ENCODE data around the gene NADK2.

The NADK2 gene

GRCh38 chr5:36250427-36250826 lies 8.7 kb upstream of the NADK2 start:
- no peak overlapping the region for H3K4me3 ChIP-seq (ENCODE audit: insufficient read depth, low read depth, low read length)
- no peaks in the 10 kb centered on the region for H3K4me1 ChIP-seq (ENCODE audit: control insufficient read depth, insufficient read depth, low read length)
- 100% methylated on average over 1 to 4 of the region's 4 CpGs for WGBS, 2 experiments
- no peaks in the 10 kb centered on the region for H3K36me3 ChIP-seq (ENCODE audit: control insufficient read depth, insufficient read depth, low read length)
- no peaks in the 10 kb centered on the region for H3K9me3 ChIP-seq (ENCODE audit: control insufficient read depth, low read length)
- no peaks in the 10 kb centered on the region for H3K27me3 ChIP-seq (ENCODE audit: control insufficient read depth, insufficient read depth, low read length, poor library complexity, severe bottlenecking)
- no peak overlapping the region for H3K27ac ChIP-seq (ENCODE audit: insufficient read depth, low read depth, low read length, poor library complexity, severe bottlenecking)

GRCh38 chr5:36246036-36246800 lies 4.5 kb upstream of the NADK2 start:
- Histone ChIP-seq H3K27ac (ENCODE audit: insufficient read depth, low read depth, low read length, poor library complexity, severe bottlenecking) (no peak overlapping the region), H3K36me3 (ENCODE audit: control insufficient read depth, insufficient read depth, low read length) (no peaks in the 10 kb centered on the region), H3K4me1 (ENCODE audit: control insufficient read depth, insufficient read depth, low read length) (no peaks in the 10 kb centered on the region), H3K4me3 (ENCODE audit: insufficient read depth, low read depth, low read length) (no peak overlapping the region), H3K9me3 (ENCODE audit: control insufficient read depth, low read length) (no peaks in the 10 kb centered on the region), H3K27me3 (ENCODE audit: control insufficient read depth, insufficient read depth, low read length, poor library complexity, severe bottlenecking) (no peaks in the 10 kb centered on the region)
- 92 to 94% methylated on average over 10 of the region's 10 CpGs for WGBS, 2 experiments

DNA sequence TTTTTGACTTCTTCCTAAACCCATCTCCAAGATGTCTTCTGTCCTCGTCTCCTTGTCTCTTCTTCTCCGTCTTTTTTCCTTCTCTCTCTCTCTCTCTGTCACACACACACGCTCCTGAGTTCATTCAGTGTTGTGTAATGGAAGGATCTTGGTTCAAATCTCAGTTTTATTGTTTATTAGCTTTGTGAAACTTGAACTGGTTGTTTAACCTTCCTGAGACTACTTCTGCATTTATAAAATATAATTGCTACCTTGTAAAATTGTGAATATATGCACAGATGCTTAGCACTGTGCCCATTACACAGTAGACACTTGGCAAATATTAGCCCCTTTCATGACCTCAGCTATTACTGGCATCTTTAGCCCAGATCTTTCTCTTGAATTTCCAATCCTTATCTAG lies 2.4 kb upstream of the NADK2 start:
- Histone ChIP-seq H3K36me3 (ENCODE audit: control insufficient read depth, insufficient read depth, low read length) (no peaks in the 10 kb centered on the region), H3K9me3 (ENCODE audit: control insufficient read depth, low read length) (no peaks in the 10 kb centered on the region), H3K27ac (ENCODE audit: insufficient read depth, low read depth, low read length, poor library complexity, severe bottlenecking) (no peak overlapping the region), H3K27me3 (ENCODE audit: control insufficient read depth, insufficient read depth, low read length, poor library complexity, severe bottlenecking) (no peaks in the 10 kb centered on the region), H3K4me1 (ENCODE audit: control insufficient read depth, insufficient read depth, low read length) (peaks cover 6% of the 10 kb centered on the region), H3K4me3 (ENCODE audit: insufficient read depth, low read depth, low read length) (no peak overlapping the region)
- 58 to 87% methylated on average over 1 to 2 of the region's 3 CpGs for WGBS, 2 experiments

DNA sequence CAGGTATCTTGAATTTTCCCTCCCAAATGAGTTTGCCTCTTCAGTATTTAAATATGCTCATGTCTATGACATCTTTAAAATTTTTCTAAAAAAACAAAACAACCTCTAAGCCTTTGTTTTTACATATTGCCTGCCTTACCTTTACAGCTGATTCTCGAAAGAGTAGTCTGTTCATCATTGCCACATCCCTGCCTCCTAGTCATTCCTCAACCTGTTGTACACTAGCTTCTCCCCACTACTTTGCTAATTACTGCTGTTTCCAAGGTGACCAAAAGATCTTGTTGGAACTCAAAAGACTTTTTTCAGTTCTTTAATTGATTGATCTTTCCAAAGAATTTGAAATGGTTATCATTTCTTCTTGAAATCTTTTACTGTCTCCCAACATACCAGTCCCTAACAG lies 1.9 kb upstream of the NADK2 start:
- no peaks in the 10 kb centered on the region for H3K36me3 ChIP-seq (ENCODE audit: control insufficient read depth, insufficient read depth, low read length)
- H3K27ac ChIP-seq (ENCODE audit: insufficient read depth, low read depth, low read length, poor library complexity, severe bottlenecking), result no peak overlapping the region
- peaks cover 6% of the 10 kb centered on the region for H3K4me1 ChIP-seq (ENCODE audit: control insufficient read depth, insufficient read depth, low read length)
- H3K27me3 ChIP-seq (ENCODE audit: control insufficient read depth, insufficient read depth, low read length, poor library complexity, severe bottlenecking), result no peaks in the 10 kb centered on the region
- H3K9me3 ChIP-seq (ENCODE audit: control insufficient read depth, low read length), result no peaks in the 10 kb centered on the region
- no peak overlapping the region for H3K4me3 ChIP-seq (ENCODE audit: insufficient read depth, low read depth, low read length)
- 88 to 95% methylated on average over 1 of the region's 1 CpG for WGBS, 2 experiments

GRCh38 chr5:36242534-36243485 lies 1.1 kb upstream of the NADK2 start:
- 80 to 83% methylated on average over 24 of the region's 24 CpGs for WGBS, 2 experiments
- H3K4me3 ChIP-seq (ENCODE audit: insufficient read depth, low read depth, low read length), result peak overlapping the region; percentile 13
- no peaks in the 10 kb centered on the region for H3K36me3 ChIP-seq (ENCODE audit: control insufficient read depth, insufficient read depth, low read length)
- no peaks in the 10 kb centered on the region for H3K9me3 ChIP-seq (ENCODE audit: control insufficient read depth, low read length)
- no peaks in the 10 kb centered on the region for H3K27me3 ChIP-seq (ENCODE audit: control insufficient read depth, insufficient read depth, low read length, poor library complexity, severe bottlenecking)
- peaks cover 6% of the 10 kb centered on the region for H3K4me1 ChIP-seq (ENCODE audit: control insufficient read depth, insufficient read depth, low read length)
- H3K27ac ChIP-seq (ENCODE audit: insufficient read depth, low read depth, low read length, poor library complexity, severe bottlenecking), result peak overlapping the region; percentile 70

- H3K9me3 ChIP-seq (ENCODE audit: control insufficient read depth, low read length), result no peaks in the 10 kb centered on the region
- H3K36me3 ChIP-seq (ENCODE audit: control insufficient read depth, insufficient read depth, low read length), result no peaks in the 10 kb centered on the region
- H3K27me3 ChIP-seq (ENCODE audit: control insufficient read depth, insufficient read depth, low read length, poor library complexity, severe bottlenecking), result no peaks in the 10 kb centered on the region
- H3K4me1 ChIP-seq (ENCODE audit: control insufficient read depth, insufficient read depth, low read length), result peaks cover 6% of the 10 kb centered on the region
- WGBS, 2 experiments, result 0% methylated on average over 61 of the region's 61 CpGs
- peak overlapping the region; percentile 89 for H3K27ac ChIP-seq (ENCODE audit: insufficient read depth, low read depth, low read length, poor library complexity, severe bottlenecking)
- H3K4me3 ChIP-seq (ENCODE audit: insufficient read depth, low read depth, low read length), result peak overlapping the region; percentile 82
These were observed 720 bp downstream of the NADK2 start for GRCh38 chr5:36240779-36241630.

DNA sequence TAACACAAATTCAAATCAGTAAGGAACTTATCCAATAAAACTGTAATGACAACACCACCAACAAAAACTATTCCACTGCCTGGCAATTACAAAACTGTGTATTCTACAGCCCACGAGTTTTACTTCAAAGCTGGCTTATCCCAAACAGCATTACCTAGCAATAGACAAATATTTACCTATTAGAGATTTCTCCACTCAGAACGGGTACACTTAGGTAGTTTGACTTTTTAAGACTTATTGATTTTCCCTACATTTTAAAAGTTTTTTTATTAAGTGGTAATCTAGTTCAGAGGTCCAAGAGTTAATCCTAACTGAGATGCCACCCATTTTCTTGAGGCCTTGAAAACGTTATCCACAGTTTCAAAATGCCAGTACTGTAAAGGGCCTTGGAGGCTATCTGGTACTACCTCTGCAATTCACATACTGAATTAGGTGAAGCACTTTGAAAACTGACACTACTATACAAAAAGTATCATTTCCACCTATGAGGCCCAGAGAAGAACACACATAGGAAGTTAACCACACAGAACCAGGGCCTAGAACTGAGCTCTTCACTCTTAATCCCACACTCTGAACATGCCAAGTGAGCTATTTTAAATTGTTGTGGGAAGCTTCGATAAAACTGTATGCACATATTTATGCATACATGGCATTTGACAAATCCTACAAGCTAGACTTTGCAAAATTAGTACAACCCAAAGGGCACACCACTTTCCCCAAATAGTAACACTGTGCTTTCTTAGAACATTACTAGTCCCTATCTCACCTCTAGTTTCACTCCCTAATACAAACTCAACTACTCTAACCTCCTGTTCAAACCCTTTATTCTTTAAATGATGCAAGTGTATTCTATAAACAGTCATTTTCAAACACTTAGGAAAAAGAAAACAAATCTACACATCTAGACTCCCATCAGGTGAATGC lies 2.1 kb downstream of the NADK2 start:
- Histone ChIP-seq H3K27ac (ENCODE audit: insufficient read depth, low read depth, low read length, poor library complexity, severe bottlenecking) (no peak overlapping the region), H3K27me3 (ENCODE audit: control insufficient read depth, insufficient read depth, low read length, poor library complexity, severe bottlenecking) (no peaks in the 10 kb centered on the region), H3K9me3 (ENCODE audit: control insufficient read depth, low read length) (no peaks in the 10 kb centered on the region), H3K4me1 (ENCODE audit: control insufficient read depth, insufficient read depth, low read length) (peaks cover 6% of the 10 kb centered on the region), H3K36me3 (ENCODE audit: control insufficient read depth, insufficient read depth, low read length) (no peaks in the 10 kb centered on the region), H3K4me3 (ENCODE audit: insufficient read depth, low read depth, low read length) (no peak overlapping the region)
- 85 to 88% methylated on average over 3 to 4 of the region's 4 CpGs for WGBS, 2 experiments

DNA sequence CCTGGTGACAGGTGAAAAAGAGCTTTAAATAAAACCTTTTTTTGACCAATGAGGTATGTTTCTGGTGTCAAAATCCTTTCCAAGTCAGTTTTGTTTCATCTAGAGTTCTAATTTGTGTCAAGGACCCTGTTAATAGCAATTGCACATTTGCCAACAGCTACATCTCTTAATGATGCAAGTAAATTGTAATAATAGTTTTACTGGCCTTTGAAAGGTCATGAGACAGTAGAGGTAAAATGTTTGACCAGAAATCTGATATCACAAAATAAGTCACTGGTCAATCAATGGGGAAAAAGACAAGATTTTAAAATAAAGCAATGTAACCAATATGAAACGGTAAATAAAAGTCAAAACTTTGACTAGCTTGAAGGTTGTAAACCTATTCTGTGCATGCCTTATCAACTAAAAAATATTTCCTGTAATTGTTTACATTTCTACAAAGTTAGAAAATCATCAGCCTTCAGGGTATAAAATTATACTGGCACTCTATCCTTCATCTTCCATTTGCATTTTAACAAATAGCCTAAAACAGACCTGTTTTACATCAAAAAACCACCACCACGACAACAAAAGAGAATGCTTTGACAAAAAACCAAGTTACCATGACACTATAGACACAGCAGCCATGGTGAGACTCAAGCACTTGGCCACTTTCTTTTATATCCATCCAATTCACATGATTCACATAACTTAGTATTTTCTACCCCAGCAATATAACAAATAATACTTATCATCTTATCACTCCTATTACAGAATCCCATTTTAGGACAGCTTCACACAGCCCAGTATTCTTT lies 3.0 kb downstream of the NADK2 start:
- Histone ChIP-seq H3K36me3 (ENCODE audit: control insufficient read depth, insufficient read depth, low read length) (no peaks in the 10 kb centered on the region), H3K27ac (ENCODE audit: insufficient read depth, low read depth, low read length, poor library complexity, severe bottlenecking) (no peak overlapping the region), H3K4me1 (ENCODE audit: control insufficient read depth, insufficient read depth, low read length) (peaks cover 6% of the 10 kb centered on the region), H3K9me3 (ENCODE audit: control insufficient read depth, low read length) (no peaks in the 10 kb centered on the region), H3K27me3 (ENCODE audit: control insufficient read depth, insufficient read depth, low read length, poor library complexity, severe bottlenecking) (no peaks in the 10 kb centered on the region), H3K4me3 (ENCODE audit: insufficient read depth, low read depth, low read length) (no peak overlapping the region)
- WGBS, 2 experiments, result 60% methylated on average over 2 of the region's 2 CpGs

DNA sequence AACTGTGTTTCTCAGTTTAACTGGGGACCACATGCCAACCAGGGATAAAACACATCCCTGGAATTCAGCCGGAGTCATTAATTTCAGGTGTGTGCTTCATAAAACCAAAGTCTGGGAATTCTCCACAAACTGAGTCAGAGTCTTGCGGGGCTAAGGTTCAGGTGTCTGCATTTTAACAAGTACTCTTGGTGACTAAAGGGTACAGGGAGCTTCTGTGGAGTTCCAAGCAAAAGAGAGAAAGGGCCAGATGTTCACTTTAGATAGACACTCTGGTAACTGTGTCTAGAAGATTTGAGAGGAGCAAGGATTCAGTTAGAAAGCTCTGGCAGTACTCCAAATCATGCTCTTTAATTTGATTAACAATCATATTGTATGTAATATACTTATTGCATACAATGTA lies 4.0 kb downstream of the NADK2 start:
- Histone ChIP-seq H3K4me1 (ENCODE audit: control insufficient read depth, insufficient read depth, low read length) (peaks cover 6% of the 10 kb centered on the region), H3K4me3 (ENCODE audit: insufficient read depth, low read depth, low read length) (no peak overlapping the region), H3K27ac (ENCODE audit: insufficient read depth, low read depth, low read length, poor library complexity, severe bottlenecking) (no peak overlapping the region), H3K27me3 (ENCODE audit: control insufficient read depth, insufficient read depth, low read length, poor library complexity, severe bottlenecking) (no peaks in the 10 kb centered on the region), H3K36me3 (ENCODE audit: control insufficient read depth, insufficient read depth, low read length) (no peaks in the 10 kb centered on the region), H3K9me3 (ENCODE audit: control insufficient read depth, low read length) (no peaks in the 10 kb centered on the region)
- WGBS, 2 experiments, result 95 to 97% methylated on average over 2 of the region's 2 CpGs
